Thoracic aorta (tissue), 2 donors: ENCODE data around the gene CFAP97. TPM values are rescaled to one million over a fixed set of nuclear protein-coding genes. Genes with fewer than 3 reads are reported as not detected.

Experiments
- ATAC-seq: fragments of 150-250 bp; one replicate; pipeline ENCODE4 v1.8.0; 2017; ENCODE audit warnings: low read depth; ENCODE audit not compliant: insufficient number of reproducible peaks, low FRiP score
- DNase-seq: peaks from one replicate; pipeline ENCODE4 v3.0.0-alpha.2; 2020; ENCODE audit warnings: low spot score
- H3K27ac ChIP-seq, 2 donors: fragments of 200-600 bp; sonication (generic); 1 replicate in 1 of 2; 2 replicates in 1 of 2; pipeline ENCODE4 v1.5.1; 2016; ENCODE audit warnings: mild to moderate bottlenecking in 2 of 2, moderate library complexity in 2 of 2
- H3K27me3 ChIP-seq: fragments of 200-600 bp; sonication (generic); replicated peaks from 2 replicates; pipeline ENCODE4 v1.6.0; 2016; ENCODE audit warnings: mild to moderate bottlenecking; ENCODE audit not compliant: insufficient read depth
- H3K36me3 ChIP-seq: fragments of 200-600 bp; sonication (generic); one replicate; pipeline ENCODE4 v1.5.1; 2016
- H3K4me1 ChIP-seq, 2 donors: fragments of 200-600 bp; sonication (generic); 1 replicate in 1 of 2; 2 replicates in 1 of 2; pipeline versions ENCODE4 v1.5.1 to v1.6.0; 2016; ENCODE audit warnings: low read depth in 2 of 2, mild to moderate bottlenecking in 1 of 2; ENCODE audit not compliant: control insufficient read depth in 1 of 2
- H3K4me3 ChIP-seq: fragments of 200-600 bp; sonication (generic); 2 replicates; pipeline ENCODE4 v1.5.1; 2016; ENCODE audit warnings: mild to moderate bottlenecking
- H3K9me3 ChIP-seq: fragments of 200-600 bp; sonication (generic); 2 replicates; pipeline ENCODE4 v1.5.1; 2016
- CTCF ChIP-seq: fragments of 200-600 bp; sonication (generic); IDR thresholded peaks from one replicate; pipeline ENCODE4 v1.5.1; 2019; ENCODE audit warnings: antibody characterized with exemption
- total RNA-seq, 2 donors: library from RNA; depleted of rRNA; stranded (reverse); fragments of >200 nt; gene quantifications; one replicate each; pipeline versions ENCODE4 v1.1.0 to v1.2.3, GENCODE V29; 2016

Gene CFAP97
- total RNA-seq, 2 donors from 2014 or later, result 40.8 to 62.2 TPM

GRCh38 chr4:185222598-185222997 lies 18.8 kb upstream of the CFAP97 start:
- ATAC-seq, result no peak
- Histone ChIP-seq H3K4me3 (no peak overlapping the region), H3K27me3 (no peaks in the 10 kb centered on the region), H3K9me3 (no peaks in the 10 kb centered on the region), H3K4me1 (peaks cover 18 to 66% of the 10 kb centered on the region in 2 donors), H3K36me3 (no peaks in the 10 kb centered on the region), H3K27ac (peak overlapping the region in 1 of 2 donors; percentile 33)
- no peak for DNase-seq
- no peak for TF ChIP-seq CTCF

GRCh38 chr4:185221912-185222311 lies 18.1 kb upstream of the CFAP97 start:
- peaks cover 17 to 66% of the 10 kb centered on the region in 2 donors for H3K4me1 ChIP-seq
- H3K27me3 ChIP-seq, result no peaks in the 10 kb centered on the region
- no peak for ATAC-seq
- no peaks in the 10 kb centered on the region for H3K36me3 ChIP-seq
- H3K9me3 ChIP-seq, result no peaks in the 10 kb centered on the region
- DNase-seq, result no peak
- H3K4me3 ChIP-seq, result no peak overlapping the region
- no peak for TF ChIP-seq CTCF
- H3K27ac ChIP-seq, result no peak overlapping the region

GRCh38 chr4:185221491-185221890 lies 17.7 kb upstream of the CFAP97 start:
- no peak overlapping the region for H3K27ac ChIP-seq
- no peaks in the 10 kb centered on the region for H3K9me3 ChIP-seq
- no peaks in the 10 kb centered on the region for H3K36me3 ChIP-seq
- peaks cover 17 to 66% of the 10 kb centered on the region in 2 donors for H3K4me1 ChIP-seq
- ATAC-seq (no peak), DNase-seq (no peak)
- no peak for TF ChIP-seq CTCF
- no peaks in the 10 kb centered on the region for H3K27me3 ChIP-seq
- H3K4me3 ChIP-seq, result no peak overlapping the region

GRCh38 chr4:185219551-185220344 lies 15.9 kb upstream of the CFAP97 start:
- Histone ChIP-seq H3K4me1 (peaks cover 17 to 70% of the 10 kb centered on the region in 2 donors), H3K27ac (peak overlapping the region; percentile 46 to 52), H3K36me3 (no peaks in the 10 kb centered on the region), H3K27me3 (no peaks in the 10 kb centered on the region), H3K9me3 (no peaks in the 10 kb centered on the region), H3K4me3 (no peak overlapping the region)
- DNase-seq (no peak), ATAC-seq (no peak)
- TF ChIP-seq CTCF, result no peak

GRCh38 chr4:185218312-185218711 lies 14.5 kb upstream of the CFAP97 start:
- H3K27ac ChIP-seq, result peak overlapping the region in 1 of 2 donors; percentile 20
- no peaks in the 10 kb centered on the region for H3K9me3 ChIP-seq

More at GRCh38 chr4:185218312-185218711, 14.5 kb upstream of the CFAP97 start:
- H3K36me3 ChIP-seq, result no peaks in the 10 kb centered on the region
- no peaks in the 10 kb centered on the region for H3K27me3 ChIP-seq
- no peak overlapping the region for H3K4me3 ChIP-seq
- H3K4me1 ChIP-seq, result peaks cover 17 to 70% of the 10 kb centered on the region in 2 donors
- TF ChIP-seq CTCF, result no peak
- no peak for ATAC-seq
- no peak for DNase-seq
